DND-41 (cell line): Measurements from ENCODE around the gene AP4M1.

Experiments used
- EZH2 ChIP-seq: IDR thresholded peaks from 3 replicates; pipeline ENCODE4 v1.6.1; 2012; ENCODE audit warnings: borderline replicate concordance, low read depth, mild to moderate bottlenecking, moderate library complexity, low read length, inconsistent platforms; ENCODE audit not compliant: severe bottlenecking
- TF ChIP-seq, protein P1 (sequence below): IDR thresholded peaks from 2 replicates; pipeline ENCODE4 v1.5.1; 2012; ENCODE audit warnings: borderline replicate concordance, low read length, moderate library complexity, mild to moderate bottlenecking; ENCODE audit not compliant: poor library complexity, severe bottlenecking; ENCODE audit errors: extremely low read depth

DNA sequence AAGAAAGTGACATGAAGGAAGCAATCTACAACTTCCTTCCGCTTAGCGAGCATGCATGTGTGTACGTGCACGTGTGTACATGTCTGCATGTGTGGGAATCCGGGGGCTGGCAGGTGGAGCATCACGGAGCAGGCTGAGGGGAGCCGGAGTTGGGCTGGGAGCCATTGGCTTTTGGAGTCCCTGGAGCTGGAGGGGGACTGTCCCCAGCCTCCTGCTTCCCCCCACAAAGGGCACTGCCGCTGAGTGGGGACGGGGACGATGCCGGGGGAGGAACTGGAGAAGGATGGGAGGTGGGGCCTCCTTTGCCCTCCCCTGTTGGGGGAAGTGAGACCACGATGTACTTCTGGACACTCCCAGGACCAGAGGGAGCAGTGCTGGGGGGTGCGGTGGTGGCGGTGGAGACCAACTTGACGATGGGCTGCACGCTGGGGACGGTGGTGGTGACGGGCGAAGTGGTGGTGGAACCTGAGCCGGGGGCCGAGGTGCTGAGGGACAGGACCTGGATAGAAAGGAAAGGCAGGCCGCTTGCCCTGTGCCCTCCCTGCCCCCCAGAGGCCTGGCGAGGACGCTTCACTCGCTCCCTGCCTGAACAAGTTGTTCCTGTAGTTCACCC, 5.8 kb downstream of the AP4M1 start:
- TF ChIP-seq, protein P1, sequence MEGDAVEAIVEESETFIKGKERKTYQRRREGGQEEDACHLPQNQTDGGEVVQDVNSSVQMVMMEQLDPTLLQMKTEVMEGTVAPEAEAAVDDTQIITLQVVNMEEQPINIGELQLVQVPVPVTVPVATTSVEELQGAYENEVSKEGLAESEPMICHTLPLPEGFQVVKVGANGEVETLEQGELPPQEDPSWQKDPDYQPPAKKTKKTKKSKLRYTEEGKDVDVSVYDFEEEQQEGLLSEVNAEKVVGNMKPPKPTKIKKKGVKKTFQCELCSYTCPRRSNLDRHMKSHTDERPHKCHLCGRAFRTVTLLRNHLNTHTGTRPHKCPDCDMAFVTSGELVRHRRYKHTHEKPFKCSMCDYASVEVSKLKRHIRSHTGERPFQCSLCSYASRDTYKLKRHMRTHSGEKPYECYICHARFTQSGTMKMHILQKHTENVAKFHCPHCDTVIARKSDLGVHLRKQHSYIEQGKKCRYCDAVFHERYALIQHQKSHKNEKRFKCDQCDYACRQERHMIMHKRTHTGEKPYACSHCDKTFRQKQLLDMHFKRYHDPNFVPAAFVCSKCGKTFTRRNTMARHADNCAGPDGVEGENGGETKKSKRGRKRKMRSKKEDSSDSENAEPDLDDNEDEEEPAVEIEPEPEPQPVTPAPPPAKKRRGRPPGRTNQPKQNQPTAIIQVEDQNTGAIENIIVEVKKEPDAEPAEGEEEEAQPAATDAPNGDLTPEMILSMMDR: no peak
- no peak for TF ChIP-seq EZH2
